HepG2 (cell line): Measurements from ENCODE around the gene RAB3GAP1. TPM values are rescaled to one million over a fixed set of nuclear protein-coding genes. Genes with fewer than 3 reads are reported as not detected.
A peak's percentile ranks its signal among the peaks of the same experiment; 100 is the strongest.

Source experiments
- ARID5B ChIP-seq: IDR thresholded peaks from 2 replicates; pipeline ENCODE4 v1.4.0; 2020; ENCODE audit warnings: mild to moderate bottlenecking, missing genetic modification reagents
- ASH2L ChIP-seq: fragments of 300-600, 200-600 bp; sonication (generic); IDR thresholded peaks from 2 replicates; pipeline ENCODE4 v1.7.0; 2017; ENCODE audit warnings: low read depth, mild to moderate bottlenecking, moderate library complexity, mixed read lengths, low read length; ENCODE audit not compliant: insufficient read length
- FOXJ3 ChIP-seq: sonication (generic); formaldehyde crosslinking; IDR thresholded peaks from 2 replicates; pipeline ENCODE4 v1.4.0; 2020; ENCODE audit warnings: missing genetic modification reagents, mild to moderate bottlenecking, borderline replicate concordance
- IRF1 ChIP-seq: sonication (generic); formaldehyde crosslinking; IDR thresholded peaks from 2 replicates; pipeline ENCODE4 v1.4.0; 2020; ENCODE audit warnings: low read depth, mild to moderate bottlenecking, missing genetic modification reagents
- KDM5B ChIP-seq: sonication (generic); formaldehyde crosslinking; IDR thresholded peaks from 2 replicates; pipeline ENCODE4 v1.4.0; 2020; ENCODE audit warnings: missing genetic modification reagents, mild to moderate bottlenecking, borderline replicate concordance
- NPAS2 ChIP-seq: sonication (generic); formaldehyde crosslinking; IDR thresholded peaks from 2 replicates; pipeline ENCODE4 v1.8.0; 2022; ENCODE audit warnings: mild to moderate bottlenecking, missing genetic modification reagents, borderline replicate concordance
- PAWR ChIP-seq: sonication (generic); formaldehyde crosslinking; IDR thresholded peaks from 2 replicates; pipeline ENCODE4 v1.4.0; 2020; ENCODE audit warnings: missing genetic modification reagents, mild to moderate bottlenecking, borderline replicate concordance
- POLR2A ChIP-seq, 2 experiments: IDR thresholded peaks; 2 replicates each; pipeline ENCODE4 v1.6.1; 2011; ENCODE audit warnings: low read depth in 2 of 2, low read length in 2 of 2, mild to moderate bottlenecking in 1 of 2, moderate library complexity in 1 of 2; ENCODE audit not compliant: insufficient read depth in 1 of 2
- SMAD9 ChIP-seq: sonication (generic); formaldehyde crosslinking; IDR thresholded peaks from 2 replicates; pipeline ENCODE4 v1.5.1; 2020; ENCODE audit warnings: mild to moderate bottlenecking, missing genetic modification reagents
- SMC3 ChIP-seq: IDR thresholded peaks from 2 replicates; pipeline ENCODE4 v1.6.1; 2011; ENCODE audit warnings: low read length, improper control_type of control experiment
- TCF7L2 ChIP-seq: IDR thresholded peaks from 2 replicates; pipeline ENCODE4 v1.6.1; 2011; ENCODE audit warnings: mild to moderate bottlenecking, low read depth, low read length, moderate library complexity
- TFAP4 ChIP-seq: sonication (generic); IDR thresholded peaks from 2 replicates; pipeline ENCODE4 v1.6.1; 2016; ENCODE audit warnings: low read depth, borderline replicate concordance
- ZFP1 ChIP-seq: IDR thresholded peaks from 2 replicates; pipeline ENCODE4 v1.6.1; 2016
- ZNF234 ChIP-seq: sonication (generic); formaldehyde crosslinking; conservative IDR thresholded peaks from 2 replicates; pipeline ENCODE4 v1.5.1; 2020; ENCODE audit warnings: mild to moderate bottlenecking, missing genetic modification reagents
- ZNF30 ChIP-seq: sonication (generic); formaldehyde crosslinking; IDR thresholded peaks from 2 replicates; pipeline ENCODE4 v1.5.0; 2020; ENCODE audit warnings: mild to moderate bottlenecking, missing genetic modification reagents
- ZNF782 ChIP-seq: sonication (generic); formaldehyde crosslinking; IDR thresholded peaks from 2 replicates; pipeline ENCODE4 v1.4.0; 2020; ENCODE audit warnings: missing genetic modification reagents, mild to moderate bottlenecking, borderline replicate concordance
- polyA plus RNA-seq, 8 experiments: library from polyadenylated mRNA; depleted of rRNA in 3 of 8; stranded (reverse) in 7 of 8; unstranded in 1 of 8; fragments of >200 nt; fragmentation: Illumina TruSeq in 4 of 8; extraction: Trizol in 4 of 8; gene quantifications; 2 replicates each; pipeline versions ENCODE4 v1.2.1 to v1.2.3, GENCODE V29; 2011 to 2016; ENCODE audit warnings: low read depth in 4 of 8, missing spikeins in 1 of 8, mixed read lengths in 1 of 8; ENCODE audit not compliant: insufficient read depth in 1 of 8
- total RNA-seq, 5 experiments: library from RNA; depleted of rRNA; stranded (reverse); fragments of >200 nt; fragmentation: Illumina TruSeq; extraction: Trizol; gene quantifications; 2 replicates each; pipeline ENCODE4 v1.2.3, GENCODE V29; 2016; ENCODE audit warnings: low read depth in 1 of 5
- TF ChIP-seq, protein P1 (sequence below): sonication (generic); formaldehyde crosslinking; IDR thresholded peaks from 2 replicates; pipeline ENCODE4 v1.4.0; 2020; ENCODE audit warnings: mild to moderate bottlenecking, missing genetic modification reagents
- TF ChIP-seq, protein P2 (sequence below): sonication (generic); formaldehyde crosslinking; IDR thresholded peaks from 2 replicates; pipeline ENCODE4 v1.5.0; 2020; ENCODE audit warnings: missing genetic modification reagents
- TF ChIP-seq, protein P3 (sequence below): sonication (generic); formaldehyde crosslinking; IDR thresholded peaks from 2 replicates; pipeline ENCODE4 v1.5.0; 2020; ENCODE audit warnings: missing genetic modification reagents

Gene RAB3GAP1
- total and polyA plus RNA-seq, 2 of the 13 experiments (the other 11 are each of a cell fraction or from before 2014, with no cell fraction given), result 15.2 to 48.8 TPM

DNA sequence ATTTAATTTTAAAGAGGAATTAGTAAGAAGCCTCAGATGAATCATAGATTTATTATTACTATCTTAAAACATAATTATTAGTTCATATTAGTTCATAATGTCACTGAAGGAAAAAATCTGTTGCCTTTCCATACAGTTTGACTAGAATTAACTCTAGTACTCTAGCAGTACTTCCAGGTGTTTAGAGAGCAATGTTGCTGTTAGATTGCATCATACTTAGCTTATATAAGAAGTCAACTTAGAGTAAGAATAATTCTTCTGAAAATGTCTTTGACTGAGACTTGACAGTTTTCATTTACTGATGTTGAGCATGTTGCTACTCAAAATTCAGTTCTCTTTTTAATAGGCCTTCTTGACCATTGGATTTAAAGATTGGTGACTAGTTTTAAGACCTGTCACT is 4.7 kb downstream of the RAB3GAP1 start (continued):
- TF ChIP-seq IRF1 (CRISPR knock-in tag) (no peak), ARID5B (CRISPR knock-in tag) (0 out of 2 replicates have a peak, but pooled peaks have one; percentile 30), NPAS2 (CRISPR knock-in tag) (no peak), ZNF234 (no peak), PAWR (CRISPR knock-in tag) (no peak), TFAP4 (no peak), TCF7L2 (no peak), SMC3 (peak; percentile 7; the same call in 1 of the 2 replicates), ZNF30 (CRISPR knock-in tag) (no peak), POLR2A (IDR thresholded peaks at IDR 0.05; ENCODE audit: insufficient read depth in 1 of 2, low read depth in 2 of 2, low read length in 2 of 2) (no peak), ZFP1 (CRISPR knock-in tag) (no peak), FOXJ3 (CRISPR knock-in tag) (0 out of 2 replicates have a peak, but pooled peaks have one; percentile 53), KDM5B (CRISPR knock-in tag) (no peak), ASH2L (no peak), SMAD9 (CRISPR knock-in tag) (no peak), ZNF782 (CRISPR knock-in tag) (no peak)
- TF ChIP-seq, protein P1, sequence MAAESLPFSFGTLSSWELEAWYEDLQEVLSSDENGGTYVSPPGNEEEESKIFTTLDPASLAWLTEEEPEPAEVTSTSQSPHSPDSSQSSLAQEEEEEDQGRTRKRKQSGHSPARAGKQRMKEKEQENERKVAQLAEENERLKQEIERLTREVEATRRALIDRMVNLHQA (CRISPR knock-in tag), result peak; percentile 94
- TF ChIP-seq, protein P2, sequence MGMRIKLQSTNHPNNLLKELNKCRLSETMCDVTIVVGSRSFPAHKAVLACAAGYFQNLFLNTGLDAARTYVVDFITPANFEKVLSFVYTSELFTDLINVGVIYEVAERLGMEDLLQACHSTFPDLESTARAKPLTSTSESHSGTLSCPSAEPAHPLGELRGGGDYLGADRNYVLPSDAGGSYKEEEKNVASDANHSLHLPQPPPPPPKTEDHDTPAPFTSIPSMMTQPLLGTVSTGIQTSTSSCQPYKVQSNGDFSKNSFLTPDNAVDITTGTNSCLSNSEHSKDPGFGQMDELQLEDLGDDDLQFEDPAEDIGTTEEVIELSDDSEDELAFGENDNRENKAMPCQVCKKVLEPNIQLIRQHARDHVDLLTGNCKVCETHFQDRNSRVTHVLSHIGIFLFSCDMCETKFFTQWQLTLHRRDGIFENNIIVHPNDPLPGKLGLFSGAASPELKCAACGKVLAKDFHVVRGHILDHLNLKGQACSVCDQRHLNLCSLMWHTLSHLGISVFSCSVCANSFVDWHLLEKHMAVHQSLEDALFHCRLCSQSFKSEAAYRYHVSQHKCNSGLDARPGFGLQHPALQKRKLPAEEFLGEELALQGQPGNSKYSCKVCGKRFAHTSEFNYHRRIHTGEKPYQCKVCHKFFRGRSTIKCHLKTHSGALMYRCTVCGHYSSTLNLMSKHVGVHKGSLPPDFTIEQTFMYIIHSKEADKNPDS (CRISPR knock-in tag), result peak; percentile 90; the same call in 1 of the 2 replicates
- TF ChIP-seq, protein P3, sequence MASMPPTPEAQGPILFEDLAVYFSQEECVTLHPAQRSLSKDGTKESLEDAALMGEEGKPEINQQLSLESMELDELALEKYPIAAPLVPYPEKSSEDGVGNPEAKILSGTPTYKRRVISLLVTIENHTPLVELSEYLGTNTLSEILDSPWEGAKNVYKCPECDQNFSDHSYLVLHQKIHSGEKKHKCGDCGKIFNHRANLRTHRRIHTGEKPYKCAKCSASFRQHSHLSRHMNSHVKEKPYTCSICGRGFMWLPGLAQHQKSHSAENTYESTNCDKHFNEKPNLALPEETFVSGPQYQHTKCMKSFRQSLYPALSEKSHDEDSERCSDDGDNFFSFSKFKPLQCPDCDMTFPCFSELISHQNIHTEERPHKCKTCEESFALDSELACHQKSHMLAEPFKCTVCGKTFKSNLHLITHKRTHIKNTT (CRISPR knock-in tag), result no peak
